H1 (cell line): ENCODE measurements around the gene TLR7. TPM values are rescaled to one million over a fixed set of nuclear protein-coding genes. Genes with fewer than 3 reads are reported as not detected.

Experiments used
- CTCF ChIA-PET: fragments of 300-600 bp; sonication (Branson Sonifier 250); formaldehyde crosslinking; loops from one replicate; lab custom pipeline; 2021; ENCODE audit not compliant: partially characterized antibody; lab: Charles Lee
- POLR2A ChIA-PET: fragments of 300-600 bp; sonication (Branson Sonifier 250); formaldehyde crosslinking; loops from one replicate; lab custom pipeline; 2021; ENCODE audit warnings: inconsistent platforms; ENCODE audit not compliant: partially characterized antibody; lab: Charles Lee
- DNase-seq, 2 experiments: peaks; one replicate each; pipeline versions ENCODE4 v3.0.0 to v3.0.0-alpha.2; 2010 to 2022; ENCODE audit warnings: low spot score in 2 of 2, low read depth in 1 of 2, mixed read lengths in 1 of 2
- FAIRE-seq: peaks from 2 replicates; lab custom pipeline; 2011; peaks lifted over from hg19 to GRCh38; lab: Jason Lieb, UNC
- H2AFZ ChIP-seq: 2 replicates; pipeline ENCODE4 v1.8.1; 2012; ENCODE audit warnings: low read length, inconsistent platforms
- H2AK5ac ChIP-seq: 2 replicates; pipeline ENCODE4 v1.6.1; 2013; ENCODE audit warnings: low read depth, low read length
- H2BK120ac ChIP-seq: replicated peaks from 2 replicates; pipeline ENCODE3; 2013; ENCODE audit warnings: low read depth, low read length, inconsistent platforms
- H2BK12ac ChIP-seq: 2 replicates; pipeline ENCODE4 v1.6.1; 2013; ENCODE audit warnings: low read depth, low read length
- H2BK15ac ChIP-seq: 2 replicates; pipeline ENCODE4 v1.6.1; 2013; ENCODE audit warnings: low read length
- H2BK20ac ChIP-seq: 2 replicates; pipeline ENCODE4 v1.6.1; 2013; ENCODE audit warnings: low read length
- H2BK5ac ChIP-seq: 2 replicates; pipeline ENCODE4 v1.6.1; 2013; ENCODE audit warnings: low read depth, low read length
- H3K14ac ChIP-seq: 2 replicates; pipeline ENCODE4 v1.6.1; 2013; ENCODE audit warnings: inconsistent platforms; ENCODE audit not compliant: insufficient read length
- H3K18ac ChIP-seq: 2 replicates; pipeline ENCODE4 v1.6.1; 2013; ENCODE audit warnings: low read length; ENCODE audit errors: extremely low read depth
- H3K23ac ChIP-seq: 2 replicates; pipeline ENCODE4 v1.6.1; 2013; ENCODE audit warnings: inconsistent platforms; ENCODE audit not compliant: insufficient read length
- H3K23me2 ChIP-seq: 2 replicates; pipeline ENCODE4 v1.6.1; 2013; ENCODE audit warnings: low read depth, low read length
- H3K27ac ChIP-seq: 2 replicates; pipeline ENCODE4 v1.6.1; 2011; ENCODE audit warnings: low read depth, low read length, inconsistent platforms
- H3K27me3 ChIP-seq, 4 experiments: replicated peaks in 1 of 4; 1 replicate in 1 of 4; 2 replicates in 3 of 4; pipeline versions ENCODE4 v1.6.1 to v1.8.1; 2011 to 2013; ENCODE audit warnings: low read length in 3 of 4, mild to moderate bottlenecking in 3 of 4, inconsistent platforms in 2 of 4, mixed read lengths in 2 of 4, moderate library complexity in 1 of 4; ENCODE audit not compliant: control insufficient read depth in 3 of 4, insufficient read depth in 3 of 4; ENCODE audit errors: extremely low read depth in 1 of 4
- H3K36me3 ChIP-seq, 4 experiments: 2 replicates each; pipeline versions ENCODE4 v1.6.1 to v1.8.1; 2011 to 2013; ENCODE audit warnings: mild to moderate bottlenecking in 4 of 4, low read length in 3 of 4, moderate library complexity in 2 of 4, control low read depth in 1 of 4, inconsistent platforms in 1 of 4; ENCODE audit not compliant: insufficient read depth in 4 of 4, control insufficient read depth in 2 of 4
- H3K4ac ChIP-seq: replicated peaks from 2 replicates; pipeline ENCODE3; 2013; ENCODE audit warnings: low read length, low read depth, mixed read lengths, inconsistent platforms; ENCODE audit not compliant: insufficient read length
- H3K4me1 ChIP-seq, 4 experiments: replicated peaks in 1 of 4; 1 replicate in 1 of 4; 2 replicates in 3 of 4; pipeline versions ENCODE4 v1.6.1 to v1.8.1; 2011 to 2013; ENCODE audit warnings: low read length in 3 of 4, inconsistent platforms in 2 of 4, mixed read lengths in 1 of 4; ENCODE audit not compliant: insufficient read depth in 4 of 4, control insufficient read depth in 3 of 4
- H3K4me2 ChIP-seq, 2 experiments: 2 replicates each; pipeline versions ENCODE4 v1.6.1 to v1.8.1; 2011 to 2013; ENCODE audit warnings: low read depth in 2 of 2, low read length in 2 of 2, control low read depth in 1 of 2, inconsistent platforms in 1 of 2, mild to moderate bottlenecking in 1 of 2; ENCODE audit not compliant: insufficient read depth in 1 of 2
- H3K4me3 ChIP-seq, 4 experiments: fragments of 200-600, 300-600 bp in 1 of 4; sonication (generic), shearing (Covaris generic), sonication (Bioruptor Twin) in 1 of 4; 2 replicates each; pipeline versions ENCODE4 v1.5.1 to v1.8.1; 2011 to 2016; ENCODE audit warnings: low read length in 4 of 4, low read depth in 3 of 4, control low read depth in 2 of 4, inconsistent platforms in 2 of 4, mild to moderate bottlenecking in 2 of 4, mixed read lengths in 1 of 4, moderate library complexity in 1 of 4; ENCODE audit not compliant: insufficient read depth in 2 of 4; ENCODE audit errors: extremely low read depth in 1 of 4
- H3K56ac ChIP-seq: replicated peaks from 2 replicates; pipeline ENCODE3; 2013; ENCODE audit warnings: low read depth, mild to moderate bottlenecking, mixed read lengths, low read length, inconsistent platforms; ENCODE audit not compliant: insufficient read length
- H3K79me1 ChIP-seq: 2 replicates; pipeline ENCODE4 v1.6.1; 2013; ENCODE audit warnings: low read depth, low read length, control low read depth
- H3K79me2 ChIP-seq, 2 experiments: 2 replicates each; pipeline versions ENCODE4 v1.6.1 to v1.8.1; 2012 to 2013; ENCODE audit warnings: low read length in 2 of 2, mild to moderate bottlenecking in 2 of 2, inconsistent platforms in 1 of 2; ENCODE audit not compliant: insufficient read depth in 2 of 2, control insufficient read depth in 1 of 2
- H3K9ac ChIP-seq, 4 experiments: replicated peaks in 1 of 4; 1 replicate in 1 of 4; 2 replicates in 3 of 4; pipeline versions ENCODE4 v1.6.1 to v1.8.1; 2011 to 2013; ENCODE audit warnings: low read depth in 3 of 4, low read length in 3 of 4, control low read depth in 2 of 4, mild to moderate bottlenecking in 2 of 4, moderate library complexity in 2 of 4, inconsistent platforms in 1 of 4; ENCODE audit errors: extremely low read depth in 1 of 4
- H3K9me3 ChIP-seq, 2 experiments: 2 replicates each; pipeline versions ENCODE4 v1.6.1 to v1.8.1; 2012 to 2013; ENCODE audit warnings: mild to moderate bottlenecking in 2 of 2, moderate library complexity in 2 of 2, control low read depth in 1 of 2, inconsistent platforms in 1 of 2, low read depth in 1 of 2, low read length in 1 of 2, mixed read lengths in 1 of 2; ENCODE audit not compliant: insufficient read depth in 2 of 2
- H4K20me1 ChIP-seq, 2 experiments: replicated peaks in 1 of 2; 2 replicates each; pipeline versions ENCODE3 to v1.8.1; 2011 to 2013; ENCODE audit warnings: inconsistent platforms in 2 of 2, low read length in 2 of 2, mild to moderate bottlenecking in 1 of 2; ENCODE audit not compliant: insufficient read depth in 2 of 2, control insufficient read depth in 1 of 2
- H4K5ac ChIP-seq: 2 replicates; pipeline ENCODE4 v1.6.1; 2013; ENCODE audit warnings: low read length, low read depth, mixed read lengths, inconsistent platforms; ENCODE audit not compliant: insufficient read length
- H4K8ac ChIP-seq: 2 replicates; pipeline ENCODE4 v1.8.0; 2013; ENCODE audit warnings: mild to moderate bottlenecking, moderate library complexity, low read length, inconsistent platforms; ENCODE audit not compliant: insufficient read depth; ENCODE audit errors: extremely low read depth
- H4K91ac ChIP-seq: replicated peaks from 2 replicates; pipeline ENCODE3; 2013; ENCODE audit warnings: low read length, mixed read lengths, inconsistent platforms; ENCODE audit not compliant: insufficient read length
- CTBP2 ChIP-seq: IDR thresholded peaks from 2 replicates; pipeline ENCODE4 v1.7.0; 2011; ENCODE audit warnings: borderline replicate concordance, mild to moderate bottlenecking, moderate library complexity, mixed read lengths, low read length; ENCODE audit not compliant: insufficient read depth, insufficient read length
- GABPA ChIP-seq: IDR thresholded peaks from 2 replicates; pipeline ENCODE4 v1.6.1; 2011; ENCODE audit warnings: mild to moderate bottlenecking, low read length, moderate library complexity, borderline replicate concordance; ENCODE audit not compliant: insufficient read depth
- PHF8 ChIP-seq: fragments of 200-600 bp; sonication (generic); conservative IDR thresholded peaks from 2 replicates; pipeline ENCODE4 v1.7.1; 2012; ENCODE audit warnings: low read depth, mild to moderate bottlenecking, inconsistent platforms, low read length, moderate library complexity
- POLR2AphosphoS5 ChIP-seq: IDR thresholded peaks from 2 replicates; pipeline ENCODE4 v1.6.1; 2011; ENCODE audit warnings: low read depth, low read length
- SIX5 ChIP-seq: IDR thresholded peaks from 2 replicates; pipeline ENCODE4 v1.6.1; 2011; ENCODE audit warnings: mild to moderate bottlenecking, low read depth, low read length
- SRF ChIP-seq: IDR thresholded peaks from 2 replicates; pipeline ENCODE4 v1.6.1; 2011; ENCODE audit warnings: mild to moderate bottlenecking, low read depth, low read length, moderate library complexity
- TAF1 ChIP-seq: IDR thresholded peaks from 2 replicates; pipeline ENCODE4 v1.6.1; 2011; ENCODE audit warnings: mild to moderate bottlenecking, low read depth, low read length
- TBP ChIP-seq: IDR thresholded peaks from 2 replicates; pipeline ENCODE4 v1.6.1; 2011; ENCODE audit warnings: low read depth, low read length, improper control_type of control experiment
- ZNF274 ChIP-seq: IDR thresholded peaks from 2 replicates; pipeline ENCODE4 v1.7.0; 2012; ENCODE audit warnings: low read length, borderline replicate concordance; ENCODE audit errors: extremely low read depth
- WGBS, 2 experiments: shearing (Covaris generic) in 1 of 2; methylation state at CpG; one replicate each; pipeline versions ENCODE4 v1.1.6 to v1.1.7; 2013 to 2015; ENCODE audit warnings: low lambda C conversion rate in 2 of 2, mixed read lengths in 2 of 2, inconsistent platforms in 1 of 2, low coverage in 1 of 2, missing lambda C conversion rate in 1 of 2; ENCODE audit not compliant: insufficient replicate concordance in 2 of 2, insufficient coverage in 1 of 2, insufficient read length in 1 of 2; ENCODE audit errors: extremely low coverage in 1 of 2, missing lambda C conversion rate in 1 of 2; 5-methylcytosine and 5-hydroxymethylcytosine counted together
- polyA plus RNA-seq, 7 experiments: library from polyadenylated mRNA; depleted of rRNA in 3 of 7; stranded (reverse) in 5 of 7; unstranded in 2 of 7; fragments of >200 nt in 5 of 7; fragments of 200-250 nt in 2 of 7; gene quantifications; 1 replicate in 5 of 7; 2 replicates in 1 of 7; 4 replicates in 1 of 7; pipeline versions ENCODE4 v1.2.1 to v1.2.3, GENCODE V29; 2011 to 2013; ENCODE audit warnings: missing spikeins in 2 of 7, mixed read lengths in 2 of 7
- total RNA-seq: library from RNA; stranded (reverse); fragmentation: NEBNext Ultra II Directional; extraction: Animal tissue kit (Norgen Biotek cat#: 25700); gene quantifications from 2 replicates; pipeline ENCODE4 v1.2.1, GENCODE V29; 2021
- TF ChIP-seq, protein P1 (sequence below): IDR thresholded peaks from 2 replicates; pipeline ENCODE4 v1.6.1; 2011; ENCODE audit warnings: low read depth, mild to moderate bottlenecking, low read length; ENCODE audit not compliant: insufficient read depth
- TF ChIP-seq, protein P2 (sequence below): IDR thresholded peaks from 2 replicates; pipeline ENCODE4 v1.6.1; 2012; ENCODE audit warnings: inconsistent platforms

TLR7 gene
- total and polyA plus RNA-seq, 2 of the 8 experiments (the other 6 are each of a cell fraction or from before 2014, with no cell fraction given) = 0.02 TPM; not detected in 1

DNA sequence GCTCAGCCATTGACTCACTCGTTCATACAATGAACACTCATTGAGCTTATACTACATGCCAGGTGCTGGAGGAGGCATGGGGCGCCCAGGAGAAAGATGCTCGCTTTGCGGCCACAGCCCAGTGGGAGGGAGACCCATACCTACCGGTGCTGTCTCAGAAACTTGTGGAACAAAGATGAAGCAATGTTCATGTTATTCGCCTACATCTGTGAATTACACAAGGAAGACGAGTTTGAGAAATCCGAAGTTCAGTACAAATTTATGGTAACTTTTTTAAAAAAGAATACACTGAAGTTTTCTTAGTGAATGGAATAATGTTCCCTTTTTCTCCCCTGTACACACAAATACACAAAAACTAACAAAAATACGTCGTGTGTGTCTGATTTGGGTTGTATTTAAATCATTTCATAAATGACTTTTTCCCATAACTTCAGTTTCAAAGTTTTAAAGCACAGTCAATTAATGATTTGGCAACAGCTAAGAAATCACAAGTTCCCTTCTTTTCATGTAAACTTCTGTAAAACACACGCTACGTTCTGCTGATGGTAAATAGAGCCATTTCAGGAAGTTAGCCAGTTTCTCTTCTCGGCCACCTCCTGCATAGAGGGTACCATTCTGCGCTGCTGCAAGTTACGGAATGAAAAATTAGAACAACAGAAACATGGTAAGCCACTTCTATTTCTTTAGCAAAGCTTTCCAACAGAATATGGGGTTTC, 39.3 kb downstream of the TLR7 start, which contains the start of gene TLR8:
Gene TLR8, plus strand, starts transcription at position 575 of the 716 bp plus-strand sequence. Its CDS starts 87 bp downstream, at position 662.
- no peak for FAIRE-seq
- Histone ChIP-seq H3K4me2 (no peak within 1 kb of the TSS), H4K20me1 (no peaks in the 10 kb centered on the region), H2BK5ac (no peak within 1 kb of the TSS), H4K5ac (no peak within 1 kb of the TSS), H3K56ac (no peak within 1 kb of the TSS), H4K8ac (no peak within 1 kb of the TSS), H2AK5ac (no peak within 1 kb of the TSS)
- no peak for DNase-seq
- TF ChIP-seq, protein P1, sequence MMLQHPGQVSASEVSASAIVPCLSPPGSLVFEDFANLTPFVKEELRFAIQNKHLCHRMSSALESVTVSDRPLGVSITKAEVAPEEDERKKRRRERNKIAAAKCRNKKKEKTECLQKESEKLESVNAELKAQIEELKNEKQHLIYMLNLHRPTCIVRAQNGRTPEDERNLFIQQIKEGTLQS = no peak
- no peak for TF ChIP-seq ZNF274
- no peak for TF ChIP-seq GABPA
- TF ChIP-seq, protein P2, sequence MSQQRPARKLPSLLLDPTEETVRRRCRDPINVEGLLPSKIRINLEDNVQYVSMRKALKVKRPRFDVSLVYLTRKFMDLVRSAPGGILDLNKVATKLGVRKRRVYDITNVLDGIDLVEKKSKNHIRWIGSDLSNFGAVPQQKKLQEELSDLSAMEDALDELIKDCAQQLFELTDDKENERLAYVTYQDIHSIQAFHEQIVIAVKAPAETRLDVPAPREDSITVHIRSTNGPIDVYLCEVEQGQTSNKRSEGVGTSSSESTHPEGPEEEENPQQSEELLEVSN = no peak
- no peak for TF ChIP-seq SRF
- TF ChIP-seq TBP = no peak
- TF ChIP-seq POLR2AphosphoS5 = no peak
- no peak for TF ChIP-seq CTBP2
- no peak for TF ChIP-seq PHF8
- no peak for TF ChIP-seq TAF1
- no peak for TF ChIP-seq SIX5
- TF ChIP-seq, all 59 proteins: peak for 0
- no peaks in the 10 kb centered on the region for H3K23me2 ChIP-seq
- H3K4ac ChIP-seq = no peak within 1 kb of the TSS
- no peak within 1 kb of the TSS for H2BK15ac ChIP-seq
- no peaks in the 10 kb centered on the region for H3K9me3 ChIP-seq
- H3K23ac ChIP-seq = no peak within 1 kb of the TSS
- no peaks in the 10 kb centered on the region for H3K79me2 ChIP-seq
- WGBS, 2 experiments = 90% methylated on average over 15 of the region's 15 CpGs; no CpG with 5 or more reads in 1 of the 2 experiments
- no peak within 1 kb of the TSS for H3K18ac ChIP-seq
- H4K91ac ChIP-seq = no peak within 1 kb of the TSS
- H3K36me3 ChIP-seq = no peaks in the 10 kb centered on the region
- no peaks in the 10 kb centered on the region; a peak in 2 of 7 replicates for H3K4me1 ChIP-seq
- H2BK120ac ChIP-seq = no peak within 1 kb of the TSS
- H2BK20ac ChIP-seq = no peak within 1 kb of the TSS
- ChIA-PET POLR2A (no interaction called here), CTCF (no interaction called here)
- H2BK12ac ChIP-seq = no peak within 1 kb of the TSS
- H3K4me3 ChIP-seq = no peak within 1 kb of the TSS
- H3K27ac ChIP-seq = no peak within 1 kb of the TSS
- no peak within 1 kb of the TSS for H3K9ac ChIP-seq
- H3K27me3 ChIP-seq = no peaks in the 10 kb centered on the region
- H3K14ac ChIP-seq = no peak within 1 kb of the TSS
- no peak within 1 kb of the TSS for H2AFZ ChIP-seq
- H3K79me1 ChIP-seq = no peaks in the 10 kb centered on the region
